Embryonic facial prominence (tissue), 1 donor: ENCODE measurements around the gene GTSE1.
A peak's percentile ranks its signal among the peaks of the same experiment; 100 is the strongest.
"Not testable (repeated sequence)": the region's sequence is repeated elsewhere in the genome, so short reads cannot be mapped to it uniquely, and the experiment has no call there.

ENCODE experiments used
- DNase-seq: peaks from one replicate; pipeline ENCODE4 v3.0.0-alpha.2; 2016; ENCODE audit errors: extremely low spot score

The GTSE1 gene

GRCh38 chr22:46296257-46297150 lies at the start of gene GTSE1:
TSS of gene GTSE1 (plus strand) at chr22:46296870. CDS start at chr22:46297401, 531 bp downstream.
- DNase-seq: peak; percentile 93

- DNase-seq: no peak
Measured at GRCh38 chr22:46247443-46247975, 49.2 kb upstream of the GTSE1 start.

DNA sequence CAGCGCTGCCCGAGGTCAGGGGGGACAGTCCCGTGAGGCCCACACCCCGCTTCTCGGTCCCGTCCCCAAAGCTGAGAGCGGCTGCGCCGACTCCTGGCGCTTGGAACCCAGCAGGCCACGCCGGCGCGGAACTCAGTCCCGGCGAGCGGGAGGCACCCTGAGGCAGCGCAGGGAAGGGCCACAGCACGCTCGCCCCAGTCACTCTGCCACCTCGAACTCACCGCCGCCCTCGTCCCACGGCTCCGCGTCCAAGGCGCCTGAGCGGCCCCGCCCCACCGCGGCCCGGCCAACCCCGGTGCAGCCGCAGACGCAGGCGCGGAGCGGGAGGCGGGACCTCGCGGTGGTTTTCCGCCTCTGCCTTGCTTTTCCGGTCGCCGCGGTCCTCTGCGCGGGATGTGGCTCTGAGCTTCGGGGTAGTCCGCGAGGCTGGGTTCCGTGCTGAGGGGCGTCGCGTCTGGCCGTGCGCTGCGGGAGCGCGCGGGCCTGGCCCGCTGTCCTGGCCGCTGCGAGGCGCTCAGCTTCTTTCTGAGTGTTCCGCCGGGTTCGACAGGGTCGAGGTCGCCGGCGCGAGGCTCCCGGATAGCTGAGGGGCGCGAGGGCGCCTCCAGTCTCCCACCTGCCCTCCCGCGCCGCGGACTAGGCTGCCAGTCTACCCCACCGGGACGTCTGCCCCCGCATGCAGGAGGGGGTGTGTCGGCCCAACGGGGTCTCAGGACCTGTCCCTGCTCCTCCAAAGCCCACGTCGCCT lies 46.5 kb upstream of the GTSE1 start, which contains the start of gene CDPF1:
CDPF1 (minus strand) TSS at position 259 of the 748 bp plus-strand sequence. CDS start 2,009 bp downstream, outside the sequence.
- DNase-seq: peak; percentile 18

DNA sequence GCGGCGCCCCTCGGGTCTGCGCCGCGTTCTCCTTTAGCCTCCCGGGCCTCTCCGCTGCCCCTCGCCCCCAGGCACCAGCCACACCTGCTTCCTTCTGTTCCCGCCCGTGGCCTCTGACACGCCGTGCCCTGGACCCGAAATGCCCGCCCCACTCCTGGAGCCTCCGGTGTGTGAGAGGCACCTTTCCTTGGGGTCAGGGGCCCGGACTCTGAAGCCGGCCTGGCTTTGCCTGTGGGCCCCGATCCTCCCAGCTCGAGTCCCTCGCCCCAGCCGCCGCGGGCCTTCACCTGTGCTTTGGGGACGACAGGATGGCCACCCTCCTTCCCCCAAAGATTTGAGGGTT lies 45.9 kb upstream of the GTSE1 start:
- DNase-seq: no peak

GRCh38 chr22:46251266-46251665 lies 45.4 kb upstream of the GTSE1 start:
- no peak for DNase-seq

- no peak for DNase-seq
Measured at GRCh38 chr22:46251816-46252380, 44.8 kb upstream of the GTSE1 start.

DNA sequence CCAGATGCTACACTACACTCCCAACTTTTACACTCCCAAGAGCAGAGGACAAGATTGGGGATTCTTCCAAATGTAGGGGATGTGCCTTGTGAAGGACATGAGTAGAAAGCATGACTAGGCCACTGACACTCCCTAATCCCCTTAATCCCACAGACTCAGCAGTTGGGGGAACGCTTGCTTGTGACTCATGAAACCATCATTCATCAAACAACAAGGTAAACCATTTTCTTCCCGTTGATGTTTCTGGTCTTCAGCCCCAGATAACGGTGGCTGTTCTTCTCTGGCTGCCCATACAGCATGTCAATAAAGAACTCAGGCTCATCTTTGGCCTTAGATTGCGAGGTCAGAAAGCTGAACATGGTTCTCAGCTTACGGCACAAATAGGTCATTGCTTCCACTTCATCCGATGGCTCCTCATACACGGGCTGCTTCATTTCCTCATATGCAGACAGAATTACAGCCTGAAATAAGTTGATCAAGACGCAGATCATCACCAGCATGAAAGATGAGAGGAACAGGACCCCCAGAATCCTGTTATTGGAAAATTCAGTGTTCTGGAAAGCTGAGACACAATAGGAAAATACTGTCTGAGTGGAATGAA lies 40.2 kb upstream of the GTSE1 start:
- DNase-seq: no peak

- DNase-seq: no peak
Measured at GRCh38 chr22:46259374-46259773, 37.3 kb upstream of the GTSE1 start.

DNA sequence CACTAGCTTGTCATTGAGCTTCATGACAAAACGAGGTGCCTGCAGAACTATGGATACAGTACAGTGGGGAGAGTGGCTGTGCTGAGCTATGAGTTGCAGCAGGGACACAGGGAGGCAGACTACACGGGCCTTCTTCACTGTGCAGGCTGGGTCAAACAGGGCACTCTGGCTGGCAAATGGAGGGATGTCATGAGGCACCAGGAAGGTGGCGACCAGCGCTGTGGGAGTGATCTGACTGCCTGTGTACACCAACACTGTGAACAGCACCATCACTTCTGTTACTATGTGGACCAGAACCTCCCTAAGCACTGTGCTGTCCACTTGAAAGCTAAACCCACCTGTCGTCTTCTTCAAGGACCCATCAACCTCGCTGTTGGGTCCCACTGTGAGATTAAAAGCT lies 36.6 kb upstream of the GTSE1 start:
- no peak for DNase-seq

- DNase-seq: no peak
Measured at GRCh38 chr22:46262449-46263215, 34.0 kb upstream of the GTSE1 start.

DNA sequence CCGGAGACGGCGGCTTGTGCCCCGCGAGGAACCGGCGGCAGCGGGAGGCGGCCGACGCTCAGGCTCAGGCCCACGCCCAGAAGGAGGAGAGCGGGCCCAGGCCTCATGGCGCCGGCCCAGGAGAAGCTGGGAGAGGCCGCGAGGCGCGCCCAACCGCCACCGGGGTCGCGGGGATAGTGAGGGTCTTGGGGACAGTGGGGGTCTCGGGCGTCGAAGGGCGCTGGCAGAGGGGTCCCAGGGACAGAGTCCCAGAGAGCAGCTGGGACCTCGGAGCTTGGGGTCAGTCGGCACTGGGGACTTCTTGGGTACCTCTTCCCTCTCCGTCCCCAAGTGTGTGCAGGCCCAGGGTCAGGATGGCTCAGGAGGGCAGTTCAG lies 33.5 kb upstream of the GTSE1 start, which contains the start of gene PKDREJ:
PKDREJ (minus strand) TSS at position 128 of the 375 bp plus-strand sequence; CDS start at position 107, 21 bp downstream.
- DNase-seq: no peak

GRCh38 chr22:46264520-46264919 lies 32.1 kb upstream of the GTSE1 start:
- not testable (repeated sequence) for DNase-seq

- DNase-seq: not testable (repeated sequence)
Measured at GRCh38 chr22:46265627-46266026, 31.0 kb upstream of the GTSE1 start.

DNA sequence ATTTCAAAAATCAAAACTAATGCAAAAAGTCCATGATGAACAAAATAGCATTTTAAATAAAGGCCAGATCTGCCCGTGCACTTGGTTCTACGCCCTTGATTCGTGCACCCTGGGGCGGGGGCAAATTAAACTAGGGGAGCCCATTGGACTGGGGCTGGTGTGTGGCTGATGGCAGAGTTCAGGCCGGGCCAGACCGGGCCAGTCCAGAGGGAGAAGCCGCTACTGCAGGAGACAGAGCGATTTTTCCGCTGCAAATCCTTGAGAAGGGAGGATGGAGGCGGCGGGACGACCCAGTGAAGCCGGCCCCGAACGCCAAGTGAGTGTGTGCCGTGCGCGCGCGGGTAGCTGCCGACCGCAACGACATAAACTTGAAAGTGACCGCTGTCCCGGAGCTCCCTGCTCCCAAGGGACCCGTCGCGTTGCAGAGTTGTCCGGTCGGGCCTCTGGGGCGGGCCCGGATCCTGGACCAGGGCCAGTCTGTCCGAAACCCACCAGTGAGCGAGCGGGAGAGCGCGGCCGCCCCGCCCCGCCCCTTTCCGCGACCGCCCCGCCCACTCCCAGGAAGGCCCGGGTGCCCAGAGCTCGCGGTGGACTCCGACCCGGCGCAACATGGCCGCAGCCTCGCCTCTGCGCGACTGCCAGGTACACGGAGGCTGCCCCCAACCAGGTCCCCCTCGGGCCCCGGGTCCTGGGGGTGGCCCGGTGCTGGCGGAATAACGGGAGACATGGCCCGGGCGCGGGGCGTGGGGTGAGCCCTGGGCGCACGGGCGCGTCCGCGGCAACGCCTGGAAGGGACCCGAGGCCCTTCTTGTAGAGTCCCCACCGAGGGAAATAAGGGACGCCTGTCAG lies 29.0 kb upstream of the GTSE1 start, which contains the start of gene TTC38:
TTC38 (plus strand) TSS at position 578 of the 849 bp plus-strand sequence; CDS start at position 610, 32 bp downstream.
- peak; percentile 14 for DNase-seq

DNA sequence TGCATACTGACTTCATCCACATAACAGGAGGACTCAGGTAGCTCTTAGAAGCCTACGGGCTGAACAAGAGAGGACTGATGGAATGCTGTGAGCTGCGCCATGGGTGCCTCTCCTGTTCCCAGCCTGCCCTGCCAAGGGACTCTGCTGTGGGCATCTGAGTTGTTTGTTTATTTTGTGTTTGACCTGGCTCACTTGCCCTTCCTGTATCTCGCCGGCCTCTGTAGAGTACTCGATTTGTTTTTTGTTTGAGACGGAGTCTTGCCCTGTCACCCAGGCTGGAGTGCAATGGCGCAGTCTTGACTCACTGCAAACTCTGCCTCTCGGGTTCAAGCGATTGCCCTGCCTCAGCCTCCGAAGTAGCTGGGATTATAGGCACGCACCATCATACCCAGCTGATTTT lies 27.1 kb upstream of the GTSE1 start:
- DNase-seq: no peak

DNA sequence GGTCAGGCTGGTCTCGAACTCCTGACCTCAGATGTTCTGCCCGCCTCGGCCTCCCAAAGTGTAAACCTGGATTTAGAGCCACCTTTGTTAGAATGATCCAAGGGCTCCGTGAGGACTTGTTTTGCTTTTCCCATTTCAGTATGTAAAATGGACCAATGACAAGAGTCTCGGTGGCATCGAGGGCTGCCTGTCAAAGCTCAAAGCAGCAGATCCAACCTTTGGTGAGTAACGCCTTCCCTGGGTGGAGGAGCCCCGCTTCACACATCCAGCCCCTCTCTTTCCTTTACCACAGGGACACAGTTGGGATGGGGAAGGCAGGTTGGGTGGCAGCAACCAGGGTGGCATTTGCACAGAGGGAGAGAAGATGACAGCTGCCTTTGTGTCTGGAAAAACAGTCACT lies 24.5 kb upstream of the GTSE1 start:
- DNase-seq: no peak

DNA sequence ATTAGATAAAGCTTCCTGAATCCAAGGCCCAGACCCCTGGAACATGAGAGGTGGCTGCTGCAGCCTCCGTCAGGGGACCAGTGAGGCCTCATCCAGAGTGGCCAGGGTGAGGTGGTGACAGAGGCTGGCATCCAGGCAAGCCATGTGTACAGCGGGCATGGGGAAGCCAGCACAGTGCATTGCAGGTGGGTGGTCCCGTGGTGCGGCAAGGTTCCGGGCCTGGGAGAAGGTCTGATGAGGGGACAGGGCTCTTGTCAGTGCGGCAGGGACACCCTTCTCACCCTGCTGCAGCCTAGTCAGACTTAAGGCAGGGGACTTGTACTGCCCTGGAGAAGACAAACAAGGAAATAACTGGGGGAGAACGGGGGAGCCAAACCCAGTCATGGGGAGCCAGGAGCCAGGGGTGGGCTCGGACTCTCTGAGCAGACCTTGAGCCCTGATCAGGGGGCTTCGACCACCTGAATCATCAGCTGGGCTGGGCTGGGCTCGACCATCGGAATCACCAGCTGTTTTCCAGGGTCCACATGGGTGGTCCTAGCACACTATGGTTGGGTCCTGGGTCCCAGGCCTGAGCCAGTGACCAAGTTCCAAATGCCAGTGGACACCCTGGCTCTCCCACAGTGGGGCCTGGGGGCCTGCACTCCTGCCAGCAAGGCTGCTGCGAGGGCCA lies 23.8 kb upstream of the GTSE1 start:
- no peak for DNase-seq

DNA sequence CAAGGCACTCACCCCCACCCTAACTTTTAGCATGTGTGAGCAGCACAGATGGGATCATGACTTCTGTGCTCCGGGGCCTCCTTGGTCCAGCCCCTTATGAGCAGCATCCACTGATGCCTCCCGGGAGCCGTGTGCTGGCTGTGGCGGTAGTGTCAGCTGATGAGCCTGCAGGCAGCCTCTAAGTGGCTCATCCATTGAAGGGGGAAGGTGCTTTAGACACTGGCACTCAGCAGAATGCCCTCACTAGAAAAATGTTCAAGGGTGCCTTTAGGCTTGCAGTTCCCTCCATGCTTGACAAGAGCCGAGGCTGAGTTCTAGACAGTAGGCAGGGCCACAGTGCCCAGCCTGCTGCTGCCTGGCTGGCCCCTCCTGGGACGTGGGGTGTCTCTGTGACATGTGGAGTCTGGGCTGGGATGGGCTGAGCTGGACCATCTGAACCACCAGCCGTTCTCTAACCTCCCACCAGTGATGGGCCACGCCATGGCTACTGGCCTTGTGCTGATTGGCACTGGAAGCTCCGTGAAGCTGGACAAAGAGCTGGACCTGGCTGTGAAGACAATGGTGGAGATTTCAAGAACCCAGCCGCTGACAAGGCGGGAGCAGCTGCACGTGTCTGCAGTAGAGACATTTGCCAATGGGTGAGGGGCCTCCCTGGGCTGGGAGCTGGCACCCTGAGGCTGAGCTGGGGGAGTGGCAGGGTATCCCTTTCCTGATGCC lies 23.1 kb upstream of the GTSE1 start:
- DNase-seq: no peak

- no peak for DNase-seq
Measured at GRCh38 chr22:46274381-46274780, 22.3 kb upstream of the GTSE1 start.
